ENCODE measurements around the gene NLGN1.

Gene NLGN1

GRCh38 chr3:173862701-173863100 lies 465.2 kb downstream of the NLGN1 start:
- DNase-seq, result no peak

- no peak for DNase-seq
Measured at GRCh38 chr3:173863551-173863950, 466.0 kb downstream of the NLGN1 start.

GRCh38 chr3:173865900-173866498 lies 468.5 kb downstream of the NLGN1 start:
- DNase-seq, result no peak

DNA sequence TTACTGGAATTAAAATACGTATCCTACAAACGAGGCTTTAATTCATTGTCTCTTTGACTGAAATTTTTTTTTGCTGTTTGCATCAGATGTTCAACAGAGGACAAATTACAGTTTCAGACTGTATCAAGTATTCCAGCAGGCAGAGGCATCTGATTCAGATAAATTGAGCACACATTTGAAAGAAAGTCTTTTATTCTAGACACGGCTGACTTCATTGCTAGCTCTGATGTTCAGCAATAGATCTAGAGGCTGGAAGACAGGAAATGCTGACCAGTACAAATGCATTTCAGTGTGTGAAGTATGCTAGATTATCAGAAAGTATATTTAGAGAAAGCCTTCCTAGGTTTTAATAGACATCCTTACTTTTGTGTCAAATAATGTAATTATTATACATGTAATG lies 472.2 kb downstream of the NLGN1 start:
- DNase-seq, result no peak

DNA sequence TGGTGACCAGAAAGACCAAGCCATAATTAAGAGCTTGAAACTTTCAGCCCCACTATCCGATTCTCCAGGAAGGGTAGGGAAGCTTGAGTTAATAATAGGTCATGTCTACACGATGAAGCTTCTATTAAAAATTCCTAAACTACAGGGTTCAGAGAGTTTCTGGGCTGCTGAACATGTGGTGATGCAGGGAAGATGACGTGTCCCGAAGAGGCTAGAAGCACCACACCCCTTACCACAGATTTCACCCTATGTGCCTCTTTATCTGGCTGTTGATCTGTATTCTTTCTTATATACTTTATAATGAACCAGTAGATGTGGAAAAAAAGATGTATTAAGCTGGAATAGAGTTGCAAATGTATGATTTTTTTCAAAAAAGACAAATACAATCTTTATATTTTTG lies 473.4 kb downstream of the NLGN1 start:
- no peak for DNase-seq

DNA sequence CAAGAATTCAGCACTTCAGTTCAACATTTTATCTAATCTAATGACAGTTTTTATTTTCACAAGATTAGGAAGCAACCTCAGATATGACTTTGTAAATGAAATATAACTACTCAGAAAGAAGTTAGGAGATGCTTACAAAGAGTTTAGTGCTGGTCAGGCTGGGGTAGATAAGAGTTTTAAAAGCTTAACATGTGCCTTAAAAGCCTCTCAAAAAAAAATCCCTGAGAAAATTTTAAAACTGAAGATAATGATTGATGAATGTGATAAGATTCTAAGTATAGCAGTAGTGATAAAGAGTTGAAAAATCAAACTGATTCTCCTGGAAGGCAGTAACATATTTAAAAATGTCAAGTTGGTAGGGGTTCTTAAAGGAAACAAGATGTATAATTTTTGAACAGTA lies 478.2 kb downstream of the NLGN1 start:
- no peak for DNase-seq

GRCh38 chr3:173876476-173876875 lies 478.9 kb downstream of the NLGN1 start:
- no peak for DNase-seq

GRCh38 chr3:173887888-173888287 lies 490.3 kb downstream of the NLGN1 start:
- no peak for DNase-seq

GRCh38 chr3:173889596-173889995 lies 492.1 kb downstream of the NLGN1 start:
- DNase-seq, result no peak

DNA sequence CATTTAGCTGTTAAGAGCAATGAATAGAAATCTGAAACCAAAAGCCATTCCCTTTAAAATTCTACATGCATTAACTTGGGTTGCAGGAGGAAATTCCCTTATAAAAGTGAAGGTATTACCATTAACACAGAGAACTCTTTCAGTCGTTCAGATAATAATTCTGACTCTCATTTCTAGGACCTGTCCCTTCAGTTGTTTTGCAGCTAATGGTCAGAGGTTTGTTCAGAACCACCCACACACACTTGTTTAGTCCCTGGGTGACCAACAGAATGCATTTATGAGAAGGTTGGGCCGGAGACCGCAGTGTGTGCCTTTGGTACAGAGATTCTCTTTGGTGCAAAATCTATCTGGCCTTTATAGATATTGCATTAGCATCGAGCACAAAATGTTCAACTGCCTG lies 492.5 kb downstream of the NLGN1 start:
- no peak for DNase-seq

DNA sequence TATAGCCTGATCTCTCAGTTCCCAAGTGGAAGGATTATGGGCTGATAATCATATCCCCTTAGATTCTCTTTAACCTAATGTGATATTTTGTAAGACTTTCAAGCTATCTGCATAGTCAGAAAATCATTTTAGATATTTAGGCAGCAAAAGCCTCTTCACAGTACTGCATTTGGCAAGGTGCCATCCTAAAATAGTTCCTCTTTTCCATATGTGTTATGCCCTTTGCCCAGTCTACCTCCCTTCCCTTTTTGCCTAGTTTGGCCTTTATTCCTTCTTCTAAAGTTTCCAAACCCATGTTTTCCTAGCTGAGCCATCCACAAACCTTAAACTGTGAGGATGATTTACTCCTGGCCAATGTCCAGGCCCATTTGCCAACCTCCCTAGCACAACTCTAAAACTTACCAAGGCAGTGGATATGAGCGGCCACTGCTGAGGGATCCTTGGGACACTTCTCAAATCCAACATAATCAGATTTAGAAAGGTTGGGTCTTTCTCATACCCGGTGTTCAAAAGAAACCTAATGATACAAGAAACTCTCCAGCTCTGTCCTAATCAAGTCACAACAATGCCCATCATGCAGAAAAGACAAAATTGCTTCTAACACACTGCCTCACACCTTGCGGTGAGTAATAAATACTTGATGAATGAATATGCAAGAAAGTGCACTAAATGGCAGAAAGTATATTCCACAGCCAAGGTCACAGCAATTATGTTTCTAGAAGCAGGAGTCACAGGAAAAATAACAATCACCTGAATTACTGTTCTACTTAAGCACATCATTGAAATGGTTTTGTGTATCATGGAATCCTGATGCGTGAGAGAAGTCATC lies 493.9 kb downstream of the NLGN1 start:
- no peak for DNase-seq

- no peak for DNase-seq
Measured at GRCh38 chr3:173892547-173892946, 495.0 kb downstream of the NLGN1 start.

DNA sequence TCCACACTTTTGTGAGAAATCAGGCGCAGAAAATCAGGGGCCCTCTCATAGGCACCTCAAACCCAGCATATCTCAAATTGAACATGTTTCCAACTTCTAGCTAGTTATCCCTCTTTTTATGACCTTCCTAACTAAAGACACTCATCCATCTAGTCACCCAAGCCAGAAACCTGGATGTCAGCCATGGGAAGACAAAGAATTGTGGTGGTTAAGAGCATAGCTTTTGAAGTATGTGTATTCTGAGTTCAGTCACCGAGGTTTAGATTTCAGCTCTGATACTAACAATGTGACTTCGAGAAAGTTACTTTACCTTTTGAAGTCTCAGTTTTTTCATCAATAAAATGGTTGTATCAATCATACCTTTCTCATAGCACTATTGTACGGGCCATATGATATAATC lies 495.5 kb downstream of the NLGN1 start:
- no peak for DNase-seq

GRCh38 chr3:173893835-173894234 lies 496.3 kb downstream of the NLGN1 start:
- no peak for DNase-seq

DNA sequence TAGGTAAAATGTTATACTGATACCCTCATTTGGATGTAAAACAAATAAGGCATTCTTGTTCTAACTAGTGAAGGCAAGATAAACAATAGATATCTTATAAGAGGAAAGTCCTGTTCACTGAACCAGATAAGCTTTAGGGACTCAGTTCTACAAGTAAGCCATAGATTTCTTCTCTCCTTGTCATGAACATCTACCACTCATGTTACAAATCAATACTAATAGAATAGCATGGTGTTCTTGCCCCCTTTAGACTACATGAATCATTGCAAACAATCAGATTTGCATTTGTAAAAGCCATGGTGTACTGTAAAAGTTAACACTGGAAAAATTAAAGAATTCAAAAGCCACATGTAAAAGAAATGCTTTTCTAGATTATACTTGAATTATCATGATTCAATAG lies 500.1 kb downstream of the NLGN1 start:
- no peak for DNase-seq

DNA sequence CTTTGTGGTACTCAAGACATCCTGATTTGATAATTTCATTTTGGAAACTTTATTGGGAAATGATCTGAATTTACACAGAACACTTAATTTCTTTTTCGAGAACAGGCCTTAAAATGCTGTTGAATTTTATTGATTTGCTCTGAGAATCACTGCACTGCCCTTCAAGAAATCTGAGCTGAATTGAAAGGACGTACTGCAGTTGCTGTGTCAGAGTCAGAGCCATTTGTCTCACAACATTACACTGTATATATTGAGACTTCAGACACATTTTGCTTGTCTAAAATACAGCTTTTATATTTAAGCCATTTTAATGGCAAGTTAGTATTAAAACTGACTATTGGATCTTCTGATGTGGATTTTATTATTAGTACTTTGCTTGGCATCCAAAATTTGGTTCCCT lies 504.1 kb downstream of the NLGN1 start:
- no peak for DNase-seq

- DNase-seq, result no peak
Measured at GRCh38 chr3:173902401-173902800, 504.9 kb downstream of the NLGN1 start.

- DNase-seq, result no peak
Measured at GRCh38 chr3:173902871-173903270, 505.3 kb downstream of the NLGN1 start.

- DNase-seq, result no peak
Measured at GRCh38 chr3:173905381-173905780, 507.8 kb downstream of the NLGN1 start.

GRCh38 chr3:173911446-173911845 lies 513.9 kb downstream of the NLGN1 start:
- no peak for DNase-seq

- DNase-seq, result no peak
Measured at GRCh38 chr3:173912126-173912525, 514.6 kb downstream of the NLGN1 start.

DNA sequence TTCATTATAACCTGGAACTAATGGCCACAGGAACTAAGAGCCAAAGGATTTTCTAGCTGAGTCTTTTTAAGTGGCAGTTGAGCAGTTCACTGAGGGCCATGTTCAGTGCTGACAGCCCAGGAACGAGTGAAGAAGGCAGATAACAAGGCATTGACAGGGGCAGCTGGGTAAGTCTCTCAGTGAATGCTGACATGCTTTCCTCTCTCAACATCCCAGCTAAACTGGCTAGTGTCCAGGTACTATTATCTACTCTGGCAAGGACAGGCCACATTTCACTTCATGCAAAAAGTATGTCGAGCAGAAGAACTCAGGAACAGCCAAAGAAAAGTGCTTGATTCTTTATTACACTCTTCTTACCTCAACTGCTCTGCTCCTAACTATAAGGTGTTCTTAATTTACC lies 515.9 kb downstream of the NLGN1 start:
- DNase-seq, result no peak

GRCh38 chr3:173913974-173914421 lies 516.5 kb downstream of the NLGN1 start:
- no peak for DNase-seq

- no peak for DNase-seq
Measured at GRCh38 chr3:173916799-173917198, 519.3 kb downstream of the NLGN1 start.

- DNase-seq, result no peak
Measured at GRCh38 chr3:173920386-173920785, 522.8 kb downstream of the NLGN1 start.

All from stimulated activated CD4-positive, alpha-beta T cell treated with anti-CD3 and anti-CD28 coated beads, Interleukin-1b, Interleukin-23, amount 100 ng/mL, for 48 hours (primary cell).